GM21529 (cell line): Measurements from ENCODE around the gene NDRG2.

Experiments used
- ATAC-seq: cut with Tn5 transposase; IDR thresholded peaks from one replicate; pipeline ENCODE4 v1.9.1; 2021; ENCODE audit not compliant: unreplicated experiment

NDRG2 gene

DNA sequence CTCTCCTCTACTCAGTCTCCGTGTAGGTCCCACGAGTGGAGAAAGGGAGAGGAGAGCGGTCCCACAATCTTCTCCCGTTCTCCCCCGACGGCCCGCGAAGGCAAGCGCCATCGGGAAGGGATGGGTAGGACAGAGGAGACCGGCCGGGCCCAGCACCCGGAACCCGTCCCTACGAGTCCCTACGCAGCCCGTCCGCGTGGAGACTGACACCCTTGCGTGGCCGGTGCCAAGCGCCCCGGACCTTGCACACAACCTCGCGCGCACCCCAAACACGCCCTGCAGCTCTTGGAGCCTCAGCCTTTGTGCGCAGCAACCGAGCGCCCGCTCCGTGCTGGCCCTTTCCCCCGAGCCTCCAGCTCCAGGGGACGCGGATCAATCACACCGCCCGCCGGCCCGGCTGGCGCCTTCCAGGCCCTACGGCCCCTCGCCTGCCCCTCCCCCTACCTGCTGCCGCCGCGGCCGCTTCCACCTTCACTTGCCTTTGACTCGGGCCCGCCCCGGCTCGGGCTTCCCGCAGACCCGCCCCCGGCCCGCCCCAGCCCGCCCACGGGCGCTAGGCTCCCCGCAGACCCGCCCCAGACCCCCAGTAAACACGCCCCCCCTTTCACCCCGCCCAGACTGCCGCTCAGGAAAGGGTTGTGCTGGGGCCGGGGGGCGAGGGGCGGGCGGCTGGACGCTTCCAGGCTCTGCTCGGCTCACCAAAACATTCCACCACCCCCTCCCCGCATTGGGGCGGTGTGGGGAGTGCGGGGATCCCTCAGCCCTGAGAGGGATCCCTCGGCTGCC is at the start of gene NDRG2:
NDRG2 (minus strand) TSS at position 477 of the 786 bp plus-strand sequence. CDS start 1,746 bp downstream, outside the sequence.
- no peak for ATAC-seq

GRCh38 chr14:21073921-21074320 is 49.1 kb upstream of the NDRG2 start:
- ATAC-seq, result no peak

DNA sequence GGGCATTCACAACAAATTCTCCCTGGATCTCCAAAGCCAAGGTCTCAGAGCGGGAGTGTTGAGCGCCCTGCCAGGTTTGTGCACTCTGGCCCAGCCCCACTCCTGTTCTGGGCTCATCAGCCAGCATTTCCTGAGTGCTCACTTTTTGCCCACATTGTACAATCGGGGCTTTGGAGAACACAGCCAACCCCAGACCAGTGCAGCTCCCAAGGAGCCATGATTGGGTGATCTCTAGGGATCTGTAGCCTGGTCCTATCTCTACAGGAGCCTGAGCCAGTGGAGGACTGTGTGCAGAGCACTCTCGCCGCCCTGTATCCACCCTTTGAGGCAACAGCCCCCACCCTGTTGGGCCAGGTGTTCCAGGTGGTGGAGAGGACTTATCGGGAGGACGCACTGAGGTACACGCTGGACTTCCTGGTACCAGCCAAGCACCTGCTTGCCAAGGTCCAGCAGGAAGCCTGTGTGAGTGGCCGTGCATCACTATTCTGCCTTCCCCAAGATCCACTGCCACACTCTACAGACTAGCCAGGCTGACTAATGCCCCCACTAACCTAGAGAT is 48.0 kb upstream of the NDRG2 start:
- ATAC-seq, result no peak

DNA sequence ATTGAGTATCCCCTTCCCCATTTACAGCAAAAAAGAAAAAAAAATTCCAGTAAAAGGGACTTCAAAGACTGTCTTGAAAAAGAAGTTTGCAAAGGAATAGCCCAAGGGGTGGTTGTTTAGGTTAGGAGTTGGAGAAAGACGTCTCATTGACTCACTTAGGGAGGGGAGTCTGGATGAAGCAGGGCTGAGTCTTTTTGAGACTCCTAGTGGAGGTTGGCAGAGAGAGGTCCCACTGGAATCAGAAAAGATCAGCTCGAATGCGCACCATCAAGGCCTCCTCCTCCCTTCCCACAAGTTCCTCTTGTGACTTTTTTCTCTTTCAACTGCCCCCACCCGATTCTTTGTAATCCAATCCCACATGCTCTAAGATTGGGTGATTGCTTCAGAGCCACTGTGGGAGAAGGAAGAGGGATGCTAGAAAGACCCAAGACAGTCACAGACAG is 47.2 kb upstream of the NDRG2 start:
- ATAC-seq, result no peak

DNA sequence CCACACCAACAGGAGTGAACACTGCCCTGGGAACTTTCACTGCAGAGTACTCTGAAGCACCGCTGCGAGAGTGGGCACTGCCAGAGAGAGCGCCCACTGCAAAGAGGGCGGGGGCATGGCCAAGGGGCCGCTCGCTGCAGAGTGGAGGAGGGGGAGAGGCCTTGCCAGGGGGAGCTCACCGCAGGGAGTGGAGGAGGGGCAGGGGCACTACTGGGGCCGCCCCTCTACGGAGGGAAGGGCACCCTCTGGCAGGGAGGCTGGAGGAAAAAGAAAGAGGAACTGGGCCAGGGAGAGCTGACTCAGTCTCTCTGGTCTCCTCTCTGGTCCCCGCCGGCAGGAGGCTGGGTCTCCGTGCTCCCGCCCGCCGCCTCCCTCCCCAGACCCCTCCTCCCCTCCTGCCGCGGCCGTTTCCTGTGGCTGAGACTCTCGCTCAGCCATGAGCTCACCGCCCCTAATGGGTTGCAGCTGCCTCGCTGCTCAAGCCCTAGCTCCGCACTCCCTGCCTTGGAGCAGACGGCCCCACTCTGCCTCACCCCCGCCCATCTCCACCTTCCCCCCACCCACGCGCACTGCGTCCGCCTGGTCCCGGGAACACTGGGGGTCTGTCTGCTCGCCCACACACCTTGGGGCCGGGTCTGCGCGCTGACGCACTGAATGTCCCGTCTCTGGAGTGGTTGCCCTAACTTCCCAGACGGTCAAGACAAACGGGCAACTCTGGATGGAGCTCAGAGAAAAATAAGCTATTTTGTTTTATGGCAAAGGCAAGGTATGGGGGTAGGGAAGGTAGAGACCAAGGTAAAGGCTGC is 46.6 kb upstream of the NDRG2 start:
- ATAC-seq, result peak; percentile 81

DNA sequence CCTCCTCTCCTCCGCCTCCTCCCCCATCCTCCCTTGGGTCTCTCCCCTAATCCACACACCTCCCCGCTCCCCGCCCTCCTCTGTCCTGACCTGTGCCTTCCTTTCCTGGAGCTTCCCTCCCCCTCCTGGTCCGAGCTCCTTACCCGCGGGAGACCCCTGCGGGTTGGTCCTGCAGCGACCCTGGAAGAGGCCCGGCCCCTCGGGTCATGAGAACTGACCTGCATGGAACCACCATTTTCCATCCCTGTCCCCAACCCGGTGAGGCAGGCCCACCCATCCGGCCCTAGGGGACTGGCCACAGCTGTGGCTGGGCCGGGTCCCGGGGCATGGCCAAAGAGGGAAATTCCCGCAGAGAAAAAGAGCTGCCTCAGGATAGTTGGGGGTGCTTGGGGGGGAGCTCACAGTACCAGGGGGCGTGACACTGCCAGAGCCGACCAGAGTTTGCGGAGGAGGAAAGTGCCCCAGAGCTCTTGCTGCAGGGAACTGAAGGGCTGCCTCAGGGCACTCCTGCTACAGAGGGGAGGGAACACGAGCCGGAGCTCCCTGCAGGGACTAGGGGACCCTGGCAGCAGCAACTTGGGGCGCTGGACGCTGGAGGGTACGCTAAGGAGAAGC is 45.9 kb upstream of the NDRG2 start:
- ATAC-seq, result no peak

- ATAC-seq, result no peak
These were observed 45.3 kb upstream of the NDRG2 start, which contains the start of gene ARHGEF40 for GRCh38 chr14:21070083-21070609. ARHGEF40 (plus strand) TSS chr14:21070304; CDS start chr14:21070397, 93 bp downstream.

- ATAC-seq, result no peak
These were observed 44.7 kb upstream of the NDRG2 start for GRCh38 chr14:21069388-21070082.

DNA sequence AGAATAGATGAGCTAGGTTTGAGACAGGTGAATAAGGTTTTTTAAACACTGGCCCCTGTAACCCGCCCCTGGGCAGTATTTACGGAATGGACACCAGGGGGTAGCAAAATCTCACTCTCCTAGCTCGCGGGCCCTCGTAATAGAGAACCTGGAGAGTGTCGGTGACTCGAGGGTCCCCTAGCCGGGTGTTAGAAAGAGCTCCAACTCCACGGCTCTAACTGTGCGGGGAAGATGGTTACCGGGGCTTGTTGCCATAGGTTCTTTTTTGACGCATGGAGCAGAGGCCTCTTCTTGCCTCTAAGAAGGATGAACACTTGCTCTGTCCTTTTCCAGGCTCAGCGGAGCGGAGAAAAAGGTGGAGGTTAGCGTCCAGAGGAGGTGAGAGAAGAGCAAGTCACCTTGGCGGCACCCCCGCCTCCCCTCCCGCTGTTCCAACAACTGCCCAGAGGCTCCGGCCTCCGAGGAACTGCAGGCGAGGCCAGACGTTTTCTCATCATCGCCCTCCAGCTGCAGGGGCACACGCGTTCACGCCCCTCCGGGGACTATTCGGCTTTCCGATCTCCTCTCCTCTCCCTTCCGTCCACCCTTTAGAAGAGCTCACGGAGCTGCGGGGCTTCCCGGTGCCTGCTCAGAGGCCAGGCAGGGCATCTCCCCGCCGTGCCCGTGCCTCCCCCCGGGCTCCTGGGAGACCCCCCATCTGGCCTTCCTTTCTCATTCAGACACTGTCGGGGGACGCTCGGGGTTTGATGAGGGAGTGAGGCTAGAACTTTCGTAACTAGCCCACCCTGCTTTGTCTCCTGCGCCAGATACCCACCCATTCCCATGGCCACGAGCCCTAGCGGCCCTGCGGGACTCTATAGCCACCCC is 43.9 kb upstream of the NDRG2 start:
- ATAC-seq, result no peak

- no peak for ATAC-seq
These were observed 42.1 kb upstream of the NDRG2 start for GRCh38 chr14:21066882-21067502.

DNA sequence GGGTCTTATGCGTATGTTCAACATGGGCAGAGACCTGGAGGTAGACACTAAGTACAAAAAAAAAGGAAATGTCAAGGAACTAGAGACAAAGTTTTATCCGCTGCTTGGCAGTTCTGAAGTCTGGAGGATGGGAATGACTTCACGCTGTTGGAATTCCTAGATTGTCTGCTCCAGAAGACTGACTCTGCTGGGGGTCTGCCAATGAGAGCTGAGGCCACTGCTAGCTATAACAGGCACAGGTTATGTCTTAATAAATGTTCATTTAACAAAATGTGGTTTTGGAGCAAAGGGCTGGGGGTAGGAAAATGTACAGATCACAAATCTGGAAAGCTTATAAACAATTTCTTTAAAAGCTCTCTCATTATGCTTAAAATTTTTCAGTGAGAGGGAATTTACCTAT is 38.6 kb upstream of the NDRG2 start:
- ATAC-seq, result no peak

DNA sequence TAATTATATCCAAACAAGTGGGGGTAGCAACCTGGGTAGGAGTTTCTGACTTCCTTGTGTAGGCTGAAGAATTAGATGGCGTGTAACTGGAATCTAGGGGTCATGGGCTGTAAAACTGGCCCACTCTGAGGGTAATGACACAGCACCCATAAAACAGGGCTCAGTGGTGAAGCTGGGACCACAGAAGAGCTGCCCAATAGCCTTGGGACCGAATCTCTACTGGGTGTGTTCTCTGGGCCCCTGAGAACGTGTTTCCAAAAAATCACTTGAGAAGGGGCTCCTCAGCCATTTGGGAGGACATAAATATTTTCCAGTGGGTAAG is 36.4 kb upstream of the NDRG2 start:
- no peak for ATAC-seq

GRCh38 chr14:21060614-21061346 is 35.9 kb upstream of the NDRG2 start:
- ATAC-seq, result no peak

DNA sequence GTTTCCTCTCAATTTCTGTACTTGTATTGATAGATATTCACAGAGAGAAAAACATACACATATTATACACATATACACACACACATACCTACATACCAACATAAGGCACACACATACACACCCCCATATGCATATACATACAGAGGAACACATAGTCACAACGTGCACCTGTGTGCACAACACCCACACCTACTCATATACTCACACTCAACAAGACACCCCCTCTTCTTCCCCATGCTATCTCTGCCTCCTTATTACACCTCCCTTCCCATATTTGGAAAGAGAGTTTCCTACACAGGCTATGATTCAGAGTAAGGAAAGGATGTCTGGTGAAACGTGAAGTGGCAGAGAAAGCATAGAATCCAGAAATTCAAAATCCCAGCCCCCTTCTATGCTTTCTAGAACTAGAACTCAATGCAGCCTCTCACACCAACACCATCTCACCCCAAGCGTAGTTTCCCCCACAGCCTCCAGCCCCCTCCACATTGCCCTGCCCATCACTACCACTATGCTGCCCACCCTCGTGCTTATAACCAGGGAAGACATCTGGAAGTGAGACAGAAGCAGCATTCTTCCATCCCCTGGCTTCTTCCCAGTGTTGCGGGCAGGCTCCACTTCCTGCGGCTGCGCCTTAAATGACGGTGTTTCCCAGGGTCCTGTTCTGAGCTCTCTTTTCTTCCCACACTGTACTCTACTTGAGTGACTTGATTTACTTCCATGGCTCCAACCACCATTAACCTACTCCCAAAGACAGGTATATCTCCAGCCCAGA is 35.2 kb upstream of the NDRG2 start:
- ATAC-seq, result no peak

- no peak for ATAC-seq
These were observed 34.0 kb upstream of the NDRG2 start for GRCh38 chr14:21058903-21059302.

DNA sequence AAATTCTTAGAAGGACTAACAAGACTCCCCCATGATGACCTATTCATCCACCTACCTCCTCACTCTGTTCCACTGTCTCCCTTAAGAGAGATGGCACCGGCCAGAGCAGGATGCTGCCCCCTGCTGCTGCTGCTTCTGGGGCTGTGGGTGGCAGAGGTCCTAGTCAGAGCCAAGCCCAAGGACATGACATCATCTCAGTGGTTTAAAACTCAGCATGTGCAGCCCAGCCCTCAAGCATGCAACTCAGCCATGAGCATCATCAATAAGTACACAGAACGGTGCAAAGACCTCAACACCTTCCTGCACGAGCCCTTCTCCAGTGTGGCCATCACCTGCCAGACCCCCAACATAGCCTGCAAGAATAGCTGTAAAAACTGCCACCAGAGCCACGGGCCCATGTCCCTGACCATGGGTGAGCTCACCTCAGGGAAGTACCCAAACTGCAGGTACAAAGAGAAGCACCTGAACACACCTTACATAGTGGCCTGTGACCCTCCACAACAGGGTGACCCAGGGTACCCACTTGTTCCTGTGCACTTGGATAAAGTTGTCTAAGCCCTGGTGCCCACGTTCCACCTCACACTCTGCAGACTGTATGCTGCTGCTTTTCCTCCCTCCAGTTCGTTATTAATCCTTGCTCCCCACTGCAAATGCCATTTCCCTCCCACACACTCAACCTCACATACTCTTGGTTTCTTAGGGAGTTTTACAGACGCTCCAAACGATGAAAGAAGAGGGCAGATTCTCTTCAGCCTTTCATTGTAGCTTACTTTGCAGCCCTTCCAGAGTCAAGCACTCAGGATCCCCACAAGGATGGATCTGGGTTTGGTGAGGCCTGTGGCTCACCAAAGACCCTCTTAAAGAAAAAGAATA is 33.2 kb upstream of the NDRG2 start, which contains the start of gene RNASE8:
RNASE8 (plus strand) TSS at position 20 of the 873 bp plus-strand sequence; CDS start at position 91, 71 bp downstream.
- ATAC-seq, result no peak
